GM23338 (cell line): ENCODE data around the gene RAET1G. TPM values are rescaled to one million over a fixed set of nuclear protein-coding genes. Genes with fewer than 3 reads are reported as not detected.

Experiments
- ATAC-seq: fragments of 200-7000 bp; cut with Tn5 transposase; 3 replicates; pipeline ENCODE4 v1.9.1; 2020
- DNase-seq: peaks from one replicate; pipeline ENCODE4 v3.0.0-alpha.2; 2015; ENCODE audit warnings: low spot score
- H2AFZ ChIP-seq: fragments of 200-600 bp; sonication (generic); 2 replicates; pipeline ENCODE4 v1.8.0; 2016; ENCODE audit warnings: antibody characterized with exemption, mild to moderate bottlenecking, moderate library complexity
- H3F3A ChIP-seq: fragments of 200-600 bp; sonication (generic); replicated peaks from 2 replicates; pipeline ENCODE4 v1.8.0; 2017; ENCODE audit warnings: antibody characterized with exemption, mixed run types, low read depth
- H3K27ac ChIP-seq: fragments of 200-600 bp; sonication (generic); 2 replicates; pipeline ENCODE4 v1.6.1; 2016; ENCODE audit warnings: low read depth
- H3K27me3 ChIP-seq: fragments of 200-600 bp; sonication (generic); 2 replicates; pipeline ENCODE4 v1.8.0; 2016; ENCODE audit warnings: mild to moderate bottlenecking, mixed run types, moderate library complexity; ENCODE audit not compliant: insufficient read depth
- H3K36me3 ChIP-seq: fragments of 200-600 bp; sonication (generic); 2 replicates; pipeline ENCODE4 v1.8.0; 2016; ENCODE audit warnings: mild to moderate bottlenecking; ENCODE audit not compliant: insufficient read depth
- H3K4me1 ChIP-seq: fragments of 200-600 bp; sonication (generic); 2 replicates; pipeline ENCODE4 v1.8.0; 2016; ENCODE audit warnings: mild to moderate bottlenecking, moderate library complexity; ENCODE audit not compliant: insufficient read depth
- H3K4me2 ChIP-seq: fragments of 200-600 bp; sonication (generic); 2 replicates; pipeline ENCODE4 v1.7.1; 2017; ENCODE audit warnings: mixed run types
- H3K4me3 ChIP-seq: fragments of 200-600 bp; sonication (generic); 2 replicates; pipeline ENCODE4 v1.6.1; 2016; ENCODE audit warnings: mixed run types
- H3K79me2 ChIP-seq: fragments of 200-600 bp; sonication (generic); replicated peaks from 2 replicates; pipeline ENCODE4 v1.8.0; 2017; ENCODE audit warnings: mild to moderate bottlenecking; ENCODE audit not compliant: insufficient read depth
- H3K9me2 ChIP-seq: fragments of 200-600 bp; sonication (generic); 2 replicates; pipeline ENCODE4 v1.8.0; 2017; ENCODE audit not compliant: insufficient read depth
- H4K20me1 ChIP-seq: fragments of 200-600 bp; sonication (generic); replicated peaks from 2 replicates; pipeline ENCODE4 v1.8.0; 2017; ENCODE audit warnings: mild to moderate bottlenecking; ENCODE audit not compliant: insufficient read depth
- H3K27ac Mint-ChIP-seq: 2 replicates; pipeline ENCODE4 v1.8.0; 2020; ENCODE audit warnings: inconsistent platforms, mild to moderate bottlenecking, moderate library complexity, mixed read lengths
- H3K27me3 Mint-ChIP-seq: 3 replicates; pipeline ENCODE4 v1.8.0; 2022; ENCODE audit warnings: low read depth, mild to moderate bottlenecking, moderate library complexity, mixed read lengths, inconsistent platforms; ENCODE audit not compliant: insufficient read depth, poor library complexity
- H3K36me3 Mint-ChIP-seq: 3 replicates; pipeline ENCODE4 v1.8.0; 2021; ENCODE audit warnings: low read depth, mild to moderate bottlenecking, inconsistent platforms, moderate library complexity, mixed read lengths
- H3K4me1 Mint-ChIP-seq: 3 replicates; pipeline ENCODE4 v1.8.0; 2020; ENCODE audit warnings: mild to moderate bottlenecking, inconsistent platforms, mixed read lengths
- H3K4me3 Mint-ChIP-seq: 3 replicates; pipeline ENCODE4 v1.8.0; 2021; ENCODE audit warnings: moderate library complexity, mild to moderate bottlenecking, inconsistent platforms, mixed read lengths
- H3K9me3 Mint-ChIP-seq: 3 replicates; pipeline ENCODE4 v1.8.0; 2020; ENCODE audit warnings: moderate library complexity, mild to moderate bottlenecking, inconsistent platforms, mixed read lengths
- CREB1 ChIP-seq: fragments of 250-450 bp; sonication (Bioruptor Pico); IDR thresholded peaks from 2 replicates; pipeline ENCODE4 v1.5.0; 2020; ENCODE audit warnings: low read depth, mild to moderate bottlenecking, moderate library complexity
- CTCF ChIP-seq, 2 experiments: fragments of 200-600 bp in 1 of 2; sonication (generic) in 1 of 2; conservative IDR thresholded peaks; 2 replicates each; pipeline versions ENCODE4 v1.5.1 to v1.6.1; 2016 to 2017; ENCODE audit warnings: antibody characterized with exemption in 2 of 2, low read depth in 2 of 2, mild to moderate bottlenecking in 2 of 2, moderate library complexity in 1 of 2
- ETS1 ChIP-seq: IDR thresholded peaks from 2 replicates; pipeline ENCODE4 v1.6.1; 2016; ENCODE audit warnings: antibody characterized with exemption
- EZH2phosphoT487 ChIP-seq: fragments of 200-600 bp; sonication (generic); IDR thresholded peaks from one replicate; pipeline ENCODE4 v1.8.1; 2018; ENCODE audit warnings: antibody characterized with exemption; ENCODE audit not compliant: unreplicated experiment
- JUNB ChIP-seq: IDR thresholded peaks from one replicate; pipeline ENCODE4 v1.6.1; 2016; ENCODE audit warnings: antibody characterized with exemption; ENCODE audit not compliant: unreplicated experiment
- NANOG ChIP-seq: IDR thresholded peaks from 2 replicates; pipeline ENCODE4 v1.6.1; 2016; ENCODE audit warnings: antibody characterized with exemption, borderline replicate concordance
- POLR2AphosphoS5 ChIP-seq: IDR thresholded peaks from 2 replicates; pipeline ENCODE4 v1.6.1; 2016; ENCODE audit warnings: antibody characterized with exemption, low read depth
- REST ChIP-seq: IDR thresholded peaks from one replicate; pipeline ENCODE4 v1.6.1; 2018; ENCODE audit warnings: antibody characterized with exemption; ENCODE audit not compliant: unreplicated experiment
- ZNF331 ChIP-seq: fragments of 250-450 bp; sonication (Bioruptor Pico); IDR thresholded peaks from 2 replicates; pipeline ENCODE4 v1.5.0; 2020; ENCODE audit warnings: low read depth, mild to moderate bottlenecking, moderate library complexity
- ZNF462 ChIP-seq: fragments of 250-450 bp; sonication (Bioruptor Pico); IDR thresholded peaks from 2 replicates; pipeline ENCODE4 v1.5.0; 2020; ENCODE audit warnings: mild to moderate bottlenecking, moderate library complexity
- polyA plus RNA-seq: library from polyadenylated mRNA; unstranded; fragments of >200 nt; fragmentation: Nextera tagmentation; extraction: Ambion mirVana; gene quantifications from 2 replicates; pipeline ENCODE4 v1.2.1, GENCODE V29; 2016
- total RNA-seq: library from RNA; depleted of rRNA; stranded (reverse); fragments of >200 nt; shearing (Covaris generic); gene quantifications from 2 replicates; pipeline ENCODE4 v1.2.3, GENCODE V29; 2014

The RAET1G gene
- total and polyA plus RNA-seq, 2 experiments from 2014 or later, result not detected

- no peak overlapping the region for H3K27ac ChIP-seq
- no peak overlapping the region for H3K4me3 ChIP-seq
- no peaks in the 10 kb centered on the region for H3K9me2 ChIP-seq
- no peaks in the 10 kb centered on the region; the same call in 1 of the 2 replicates for H4K20me1 ChIP-seq
- H2AFZ ChIP-seq, result no peak overlapping the region
- H3K36me3 Mint-ChIP-seq, result no peaks in the 10 kb centered on the region
- no peaks in the 10 kb centered on the region for H3K36me3 ChIP-seq
- H3K4me1 Mint-ChIP-seq, result peaks cover 11% of the 10 kb centered on the region; the same call in 2 of the 3 replicates
- no peaks in the 10 kb centered on the region for H3K27me3 ChIP-seq
- H3K27me3 Mint-ChIP-seq, result peaks cover 16% of the 10 kb centered on the region
- H3F3A ChIP-seq, result no peaks in the 10 kb centered on the region
- no peak for ATAC-seq
- H3K4me3 Mint-ChIP-seq, result no peak overlapping the region
- no peak overlapping the region for H3K4me2 ChIP-seq
- DNase-seq, result no peak
- no peaks in the 10 kb centered on the region; the same call in 2 of the 3 replicates for H3K9me3 Mint-ChIP-seq
- H3K27ac Mint-ChIP-seq, result no peak overlapping the region
- no peaks in the 10 kb centered on the region for H3K79me2 ChIP-seq
- no peaks in the 10 kb centered on the region; the same call in 1 of the 2 replicates for H3K4me1 ChIP-seq
- TF ChIP-seq NANOG (no peak), REST (no peak), CTCF (conservative IDR thresholded peaks at IDR 0.05; ENCODE audit: low read depth in 2 of 2) (no peak), JUNB (no peak), EZH2phosphoT487 (no peak), CREB1 (CRISPR knock-in tag) (no peak), ETS1 (no peak), ZNF331 (CRISPR knock-in tag) (no peak), POLR2AphosphoS5 (no peak), ZNF462 (CRISPR knock-in tag) (no peak)
These were observed 25.8 kb downstream of the RAET1G start for GRCh38 chr6:149897015-149897697.
